Neural cell (in vitro differentiated cells): Measurements from ENCODE around the gene MUC5B. TPM values are rescaled to one million over a fixed set of nuclear protein-coding genes. Genes with fewer than 3 reads are reported as not detected.

Experiments
- H2AFZ ChIP-seq: fragments of 200-600, 300-800 bp; sonication (generic), shearing (Covaris generic); 2 replicates; pipeline ENCODE4 v1.6.0; 2014; ENCODE audit warnings: low read depth, mild to moderate bottlenecking, antibody characterized with exemption, low read length, moderate library complexity
- H3F3A ChIP-seq: fragments of 200-600 bp; shearing (Covaris generic); 2 replicates; pipeline ENCODE4 v1.6.1; 2016; ENCODE audit warnings: mild to moderate bottlenecking, moderate library complexity, mixed read lengths, antibody characterized with exemption, low read length; ENCODE audit not compliant: insufficient read depth, poor library complexity, severe bottlenecking
- H3K27ac ChIP-seq: fragments of 200-600, 300-800 bp; sonication (generic), shearing (Covaris generic); 2 replicates; pipeline ENCODE4 v1.5.1; 2014; ENCODE audit warnings: mild to moderate bottlenecking, low read length, moderate library complexity
- H3K27me3 ChIP-seq: fragments of 300-800, 200-600 bp; sonication (generic), shearing (Covaris generic); 2 replicates; pipeline ENCODE4 v1.6.0; 2014; ENCODE audit warnings: mild to moderate bottlenecking, low read depth, low read length, moderate library complexity; ENCODE audit not compliant: insufficient read depth
- H3K36me3 ChIP-seq: fragments of 300-800, 200-600 bp; sonication (generic), shearing (Covaris generic); 2 replicates; pipeline ENCODE4 v1.5.1; 2014; ENCODE audit warnings: mild to moderate bottlenecking, antibody characterized with exemption, low read length, moderate library complexity; ENCODE audit not compliant: insufficient read depth
- H3K4me2 ChIP-seq: fragments of 300-800, 200-600 bp; sonication (generic), shearing (Covaris generic); 2 replicates; pipeline ENCODE4 v1.6.0; 2014; ENCODE audit warnings: mild to moderate bottlenecking, low read length
- H3K4me3 ChIP-seq: fragments of 300-800, 200-600 bp; sonication (generic), shearing (Covaris generic); 2 replicates; pipeline ENCODE4 v1.5.1; 2014; ENCODE audit warnings: mild to moderate bottlenecking, low read length, moderate library complexity
- H3K79me2 ChIP-seq: fragments of 200-600 bp; shearing (Covaris generic); replicated peaks from 2 replicates; pipeline ENCODE4 v1.6.0; 2014; ENCODE audit warnings: mild to moderate bottlenecking, low read length, moderate library complexity; ENCODE audit not compliant: insufficient read depth
- H3K9ac ChIP-seq: fragments of 300-800, 200-600 bp; sonication (generic), shearing (Covaris generic); 2 replicates; pipeline ENCODE4 v1.6.1; 2016; ENCODE audit warnings: mild to moderate bottlenecking, low read length, mixed read lengths
- H3K9me2 ChIP-seq: fragments of 200-600 bp; shearing (Covaris generic); 2 replicates; pipeline ENCODE4 v1.6.1; 2016; ENCODE audit warnings: mild to moderate bottlenecking, low read length, mixed read lengths; ENCODE audit not compliant: insufficient read depth
- H3K9me3 ChIP-seq: fragments of 200-600, 300-800 bp; sonication (generic), shearing (Covaris generic); 2 replicates; pipeline ENCODE4 v1.6.1; 2016; ENCODE audit warnings: mild to moderate bottlenecking, mixed run types, low read length, moderate library complexity, mixed read lengths
- H4K20me1 ChIP-seq: fragments of 200-600 bp; shearing (Covaris generic); 2 replicates; pipeline ENCODE4 v1.6.1; 2016; ENCODE audit warnings: mild to moderate bottlenecking, mixed run types; ENCODE audit not compliant: insufficient read depth
- EP300 ChIP-seq: fragments of 450-650 bp; conservative IDR thresholded peaks from 2 replicates; pipeline ENCODE4 v1.6.1; 2014; ENCODE audit warnings: antibody characterized with exemption, mild to moderate bottlenecking, moderate library complexity; ENCODE audit not compliant: poor library complexity, severe bottlenecking
- EZH2 ChIP-seq: fragments of 200-600, 300-800 bp; shearing (Covaris generic), sonication (generic); IDR thresholded peaks from 2 replicates; pipeline ENCODE4 v1.6.1; 2014; ENCODE audit warnings: antibody characterized with exemption, low read length, borderline replicate concordance, mild to moderate bottlenecking; ENCODE audit not compliant: insufficient read depth, poor library complexity, severe bottlenecking
- MXI1 ChIP-seq: fragments of 450-650 bp; conservative IDR thresholded peaks from 2 replicates; pipeline ENCODE4 v1.6.1; 2014; ENCODE audit warnings: antibody characterized with exemption, mild to moderate bottlenecking; ENCODE audit not compliant: poor library complexity, severe bottlenecking
- POLR2AphosphoS5 ChIP-seq: IDR thresholded peaks from 2 replicates; pipeline ENCODE4 v1.6.1; 2012
- RAD21 ChIP-seq: fragments of 450-650 bp; conservative IDR thresholded peaks from 2 replicates; pipeline ENCODE4 v1.6.1; 2014; ENCODE audit warnings: antibody characterized with exemption, mild to moderate bottlenecking, moderate library complexity
- SMC3 ChIP-seq: fragments of 450-650 bp; conservative IDR thresholded peaks from 2 replicates; pipeline ENCODE4 v1.6.1; 2014; ENCODE audit warnings: antibody characterized with exemption, mild to moderate bottlenecking, moderate library complexity; ENCODE audit not compliant: poor library complexity
- TAF1 ChIP-seq: IDR thresholded peaks from 2 replicates; pipeline ENCODE4 v1.6.1; 2012; ENCODE audit warnings: low read depth
- polyA plus RNA-seq: library from polyadenylated mRNA; depleted of rRNA; stranded (reverse); fragments of >200 nt; gene quantifications from 2 replicates; pipeline ENCODE4 v1.2.3, GENCODE V29; 2014
- TF ChIP-seq, protein P1 (sequence below): IDR thresholded peaks from 2 replicates; pipeline ENCODE4 v1.6.1; 2012; ENCODE audit warnings: borderline replicate concordance
- TF ChIP-seq, protein P2 (sequence below): fragments of 450-650 bp; IDR thresholded peaks from 2 replicates; pipeline ENCODE4 v1.5.1; 2014; ENCODE audit warnings: antibody characterized with exemption, mild to moderate bottlenecking, moderate library complexity; ENCODE audit not compliant: poor library complexity, severe bottlenecking

MUC5B gene
- polyA plus RNA-seq, 1 donor from 2014 or later = not detected

DNA sequence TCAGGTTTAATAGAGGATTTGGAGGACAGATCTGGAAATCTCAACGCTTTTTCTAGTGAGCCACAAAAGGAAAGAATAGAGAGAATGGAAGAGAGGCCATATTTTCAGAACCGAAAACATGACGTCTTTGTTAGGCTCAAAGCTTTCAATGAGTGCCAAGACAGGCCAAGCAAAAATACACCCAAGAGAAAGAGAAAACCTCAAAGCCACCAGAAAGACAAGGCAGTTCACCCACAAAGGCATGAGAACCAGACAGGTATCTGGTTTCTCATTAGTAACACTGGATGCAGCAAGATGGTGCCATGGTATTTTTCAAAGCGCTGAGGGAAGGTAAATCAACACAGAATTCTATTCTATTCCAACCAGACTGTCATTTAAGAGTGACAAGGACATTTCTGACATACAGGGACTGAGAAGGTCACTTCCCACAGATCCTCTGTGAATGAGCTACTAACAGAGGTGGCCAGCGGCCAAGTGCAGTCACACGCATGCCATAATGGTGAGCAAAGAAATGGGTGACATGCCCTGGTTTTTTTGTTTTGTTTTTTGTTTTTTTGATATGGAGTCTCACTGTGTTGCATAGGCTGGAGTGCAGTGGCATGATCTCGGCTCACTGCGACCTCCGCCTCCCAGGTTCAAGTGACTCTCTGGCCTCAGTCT, 44.7 kb downstream of the MUC5B start:
- Histone ChIP-seq H3K4me2 (no peak overlapping the region), H3K9ac (no peak overlapping the region), H3K9me2 (no peaks in the 10 kb centered on the region), H3K27me3 (no peaks in the 10 kb centered on the region), H3K4me3 (no peak overlapping the region), H3K9me3 (no peaks in the 10 kb centered on the region), H4K20me1 (no peaks in the 10 kb centered on the region), H3F3A (no peaks in the 10 kb centered on the region), H3K79me2 (no peaks in the 10 kb centered on the region), H2AFZ (no peak overlapping the region), H3K36me3 (no peaks in the 10 kb centered on the region), H3K27ac (no peak overlapping the region)
- TF ChIP-seq RAD21 (no peak), TAF1 (no peak), SMC3 (no peak), EP300 (no peak), MXI1 (no peak), EZH2 (no peak), POLR2AphosphoS5 (no peak)
- TF ChIP-seq, protein P1, sequence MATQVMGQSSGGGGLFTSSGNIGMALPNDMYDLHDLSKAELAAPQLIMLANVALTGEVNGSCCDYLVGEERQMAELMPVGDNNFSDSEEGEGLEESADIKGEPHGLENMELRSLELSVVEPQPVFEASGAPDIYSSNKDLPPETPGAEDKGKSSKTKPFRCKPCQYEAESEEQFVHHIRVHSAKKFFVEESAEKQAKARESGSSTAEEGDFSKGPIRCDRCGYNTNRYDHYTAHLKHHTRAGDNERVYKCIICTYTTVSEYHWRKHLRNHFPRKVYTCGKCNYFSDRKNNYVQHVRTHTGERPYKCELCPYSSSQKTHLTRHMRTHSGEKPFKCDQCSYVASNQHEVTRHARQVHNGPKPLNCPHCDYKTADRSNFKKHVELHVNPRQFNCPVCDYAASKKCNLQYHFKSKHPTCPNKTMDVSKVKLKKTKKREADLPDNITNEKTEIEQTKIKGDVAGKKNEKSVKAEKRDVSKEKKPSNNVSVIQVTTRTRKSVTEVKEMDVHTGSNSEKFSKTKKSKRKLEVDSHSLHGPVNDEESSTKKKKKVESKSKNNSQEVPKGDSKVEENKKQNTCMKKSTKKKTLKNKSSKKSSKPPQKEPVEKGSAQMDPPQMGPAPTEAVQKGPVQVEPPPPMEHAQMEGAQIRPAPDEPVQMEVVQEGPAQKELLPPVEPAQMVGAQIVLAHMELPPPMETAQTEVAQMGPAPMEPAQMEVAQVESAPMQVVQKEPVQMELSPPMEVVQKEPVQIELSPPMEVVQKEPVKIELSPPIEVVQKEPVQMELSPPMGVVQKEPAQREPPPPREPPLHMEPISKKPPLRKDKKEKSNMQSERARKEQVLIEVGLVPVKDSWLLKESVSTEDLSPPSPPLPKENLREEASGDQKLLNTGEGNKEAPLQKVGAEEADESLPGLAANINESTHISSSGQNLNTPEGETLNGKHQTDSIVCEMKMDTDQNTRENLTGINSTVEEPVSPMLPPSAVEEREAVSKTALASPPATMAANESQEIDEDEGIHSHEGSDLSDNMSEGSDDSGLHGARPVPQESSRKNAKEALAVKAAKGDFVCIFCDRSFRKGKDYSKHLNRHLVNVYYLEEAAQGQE = no peak
- TF ChIP-seq, protein P2, sequence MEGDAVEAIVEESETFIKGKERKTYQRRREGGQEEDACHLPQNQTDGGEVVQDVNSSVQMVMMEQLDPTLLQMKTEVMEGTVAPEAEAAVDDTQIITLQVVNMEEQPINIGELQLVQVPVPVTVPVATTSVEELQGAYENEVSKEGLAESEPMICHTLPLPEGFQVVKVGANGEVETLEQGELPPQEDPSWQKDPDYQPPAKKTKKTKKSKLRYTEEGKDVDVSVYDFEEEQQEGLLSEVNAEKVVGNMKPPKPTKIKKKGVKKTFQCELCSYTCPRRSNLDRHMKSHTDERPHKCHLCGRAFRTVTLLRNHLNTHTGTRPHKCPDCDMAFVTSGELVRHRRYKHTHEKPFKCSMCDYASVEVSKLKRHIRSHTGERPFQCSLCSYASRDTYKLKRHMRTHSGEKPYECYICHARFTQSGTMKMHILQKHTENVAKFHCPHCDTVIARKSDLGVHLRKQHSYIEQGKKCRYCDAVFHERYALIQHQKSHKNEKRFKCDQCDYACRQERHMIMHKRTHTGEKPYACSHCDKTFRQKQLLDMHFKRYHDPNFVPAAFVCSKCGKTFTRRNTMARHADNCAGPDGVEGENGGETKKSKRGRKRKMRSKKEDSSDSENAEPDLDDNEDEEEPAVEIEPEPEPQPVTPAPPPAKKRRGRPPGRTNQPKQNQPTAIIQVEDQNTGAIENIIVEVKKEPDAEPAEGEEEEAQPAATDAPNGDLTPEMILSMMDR = no peak

GRCh38 chr11:1269957-1270356, 47.1 kb downstream of the MUC5B start:
- Histone ChIP-seq H3K27me3 (no peaks in the 10 kb centered on the region), H3K4me2 (no peak overlapping the region), H3K79me2 (no peaks in the 10 kb centered on the region), H3K27ac (no peak overlapping the region), H3K9ac (no peak overlapping the region), H3K4me3 (no peak overlapping the region), H3K36me3 (no peaks in the 10 kb centered on the region), H4K20me1 (no peaks in the 10 kb centered on the region), H3F3A (no peaks in the 10 kb centered on the region), H3K9me3 (no peaks in the 10 kb centered on the region), H2AFZ (no peak overlapping the region), H3K9me2 (no peaks in the 10 kb centered on the region)
- TF ChIP-seq RAD21 (no peak), SMC3 (no peak), EZH2 (no peak), EP300 (no peak), POLR2AphosphoS5 (no peak), TAF1 (no peak), MXI1 (no peak)
- TF ChIP-seq, protein P1 = no peak
- TF ChIP-seq, protein P2 = no peak
